ENCODE measurements around the gene HOXA11. TPM values are rescaled to one million over a fixed set of nuclear protein-coding genes. Genes with fewer than 3 reads are reported as not detected.

HOXA11 gene
- total and polyA plus RNA-seq, 2 donors from 2014 or later: 5.2 to 5.5 TPM

DNA sequence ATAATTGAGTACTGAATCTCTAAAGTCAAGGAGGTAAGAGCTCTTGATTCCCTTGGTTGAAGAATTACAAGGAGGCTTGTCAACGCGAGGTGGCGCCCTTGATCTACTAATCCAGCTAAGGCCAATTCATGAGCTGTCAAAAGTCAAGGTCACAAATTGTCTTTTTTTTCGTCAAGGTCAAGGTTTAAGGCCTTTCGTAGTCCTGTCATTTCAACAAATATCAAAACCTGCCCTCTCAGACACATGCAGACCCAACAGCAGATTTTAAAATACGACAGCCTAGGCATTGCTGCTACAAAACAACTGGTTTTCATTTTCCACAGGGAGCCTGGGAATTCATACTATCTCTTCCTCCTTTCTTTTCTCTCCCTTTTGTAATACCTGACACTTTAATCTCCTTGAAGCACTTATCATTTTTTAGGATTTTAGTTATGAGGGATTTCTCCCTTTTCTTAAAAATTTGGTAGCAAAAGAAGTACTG is 11.3 kb upstream of the HOXA11 start:
- H3K36me3 ChIP-seq (ENCODE audit: control insufficient read depth in 2 of 3, insufficient read depth in 3 of 3, low read length in 3 of 3): no peaks in the 10 kb centered on the region
- FAIRE-seq (no peak), DNase-seq (peak; percentile 83 to 92 (median 89))
- peaks cover 78% of the 10 kb centered on the region for H3K27me3 ChIP-seq (ENCODE audit: control insufficient read depth, insufficient read depth, low read length)
- intact Hi-C loops (cut with DNase I): no loop called here
- H3K9me3 ChIP-seq (ENCODE audit: control insufficient read depth in 2 of 3, insufficient read depth in 1 of 3, low read length in 3 of 3): no peaks in the 10 kb centered on the region
- TF ChIP-seq, protein P1, sequence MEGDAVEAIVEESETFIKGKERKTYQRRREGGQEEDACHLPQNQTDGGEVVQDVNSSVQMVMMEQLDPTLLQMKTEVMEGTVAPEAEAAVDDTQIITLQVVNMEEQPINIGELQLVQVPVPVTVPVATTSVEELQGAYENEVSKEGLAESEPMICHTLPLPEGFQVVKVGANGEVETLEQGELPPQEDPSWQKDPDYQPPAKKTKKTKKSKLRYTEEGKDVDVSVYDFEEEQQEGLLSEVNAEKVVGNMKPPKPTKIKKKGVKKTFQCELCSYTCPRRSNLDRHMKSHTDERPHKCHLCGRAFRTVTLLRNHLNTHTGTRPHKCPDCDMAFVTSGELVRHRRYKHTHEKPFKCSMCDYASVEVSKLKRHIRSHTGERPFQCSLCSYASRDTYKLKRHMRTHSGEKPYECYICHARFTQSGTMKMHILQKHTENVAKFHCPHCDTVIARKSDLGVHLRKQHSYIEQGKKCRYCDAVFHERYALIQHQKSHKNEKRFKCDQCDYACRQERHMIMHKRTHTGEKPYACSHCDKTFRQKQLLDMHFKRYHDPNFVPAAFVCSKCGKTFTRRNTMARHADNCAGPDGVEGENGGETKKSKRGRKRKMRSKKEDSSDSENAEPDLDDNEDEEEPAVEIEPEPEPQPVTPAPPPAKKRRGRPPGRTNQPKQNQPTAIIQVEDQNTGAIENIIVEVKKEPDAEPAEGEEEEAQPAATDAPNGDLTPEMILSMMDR (IDR thresholded peaks at IDR 0.05; ENCODE audit: borderline replicate concordance, extremely low read depth, insufficient read depth): peak; percentile 82
- no peak overlapping the region for H3K27ac ChIP-seq (ENCODE audit: low read depth in 2 of 2, low read length in 2 of 2)
- H3K9ac ChIP-seq (ENCODE audit: low read length in 3 of 3): no peak overlapping the region
- no peak overlapping the region for H3K4me3 ChIP-seq (ENCODE audit: low read length in 3 of 3)
- peaks cover 0 to 5% (median 2%) of the 10 kb centered on the region in 3 donors for H3K4me1 ChIP-seq (ENCODE audit: control insufficient read depth in 2 of 3, insufficient read depth in 2 of 3, low read depth in 1 of 3, low read length in 3 of 3)

DNA sequence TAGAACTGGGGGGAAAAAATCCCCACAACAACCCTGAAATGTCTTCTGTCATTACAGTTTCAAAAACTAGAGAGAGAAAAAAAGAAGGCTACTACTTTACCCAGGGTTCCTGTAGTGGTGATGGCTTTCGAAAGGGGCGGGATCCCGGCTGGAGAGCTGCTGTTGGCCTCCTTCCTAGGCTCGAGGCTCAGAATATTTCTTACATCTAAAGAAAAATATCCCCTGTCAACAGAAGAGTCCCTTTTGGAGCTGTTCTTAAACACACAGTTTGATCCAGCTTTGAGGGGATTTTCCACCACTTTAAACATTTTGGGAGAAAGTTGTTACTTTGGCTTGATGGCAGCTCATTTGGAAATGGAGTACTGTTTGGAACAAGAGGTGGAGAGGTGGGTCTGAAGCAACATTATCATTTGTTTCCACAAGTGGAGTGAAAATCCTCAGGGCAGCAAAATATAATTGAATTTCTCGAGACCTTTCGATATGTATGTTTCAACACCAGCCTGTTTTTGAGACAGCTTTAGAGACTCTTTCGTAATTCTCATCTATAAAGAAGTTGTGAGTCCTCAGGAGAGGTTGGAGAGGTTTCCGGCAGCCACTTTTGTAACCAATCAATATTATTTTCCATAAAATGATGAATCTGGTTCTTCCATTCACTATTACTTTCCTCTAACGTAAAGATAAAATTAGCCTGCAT is 9.8 kb upstream of the HOXA11 start:
- intact Hi-C loops (cut with DNase I): no loop called here
- Histone ChIP-seq H3K27ac (ENCODE audit: low read depth in 2 of 2, low read length in 2 of 2) (no peak overlapping the region), H3K27me3 (ENCODE audit: control insufficient read depth, insufficient read depth, low read length) (peaks cover 71% of the 10 kb centered on the region), H3K9me3 (ENCODE audit: control insufficient read depth in 2 of 3, insufficient read depth in 1 of 3, low read length in 3 of 3) (no peaks in the 10 kb centered on the region), H3K4me3 (ENCODE audit: low read length in 3 of 3) (no peak overlapping the region), H3K36me3 (ENCODE audit: control insufficient read depth in 2 of 3, insufficient read depth in 3 of 3, low read length in 3 of 3) (no peaks in the 10 kb centered on the region), H3K4me1 (ENCODE audit: control insufficient read depth in 2 of 3, insufficient read depth in 2 of 3, low read depth in 1 of 3, low read length in 3 of 3) (no peaks in the 10 kb centered on the region), H3K9ac (ENCODE audit: low read length in 3 of 3) (no peak overlapping the region)
- DNase-seq (peak in 3 of 5 donors; percentile 15 to 24 (median 15)), FAIRE-seq (no peak)
- TF ChIP-seq, protein P1 (IDR thresholded peaks at IDR 0.05; ENCODE audit: borderline replicate concordance, extremely low read depth, insufficient read depth): no peak

DNA sequence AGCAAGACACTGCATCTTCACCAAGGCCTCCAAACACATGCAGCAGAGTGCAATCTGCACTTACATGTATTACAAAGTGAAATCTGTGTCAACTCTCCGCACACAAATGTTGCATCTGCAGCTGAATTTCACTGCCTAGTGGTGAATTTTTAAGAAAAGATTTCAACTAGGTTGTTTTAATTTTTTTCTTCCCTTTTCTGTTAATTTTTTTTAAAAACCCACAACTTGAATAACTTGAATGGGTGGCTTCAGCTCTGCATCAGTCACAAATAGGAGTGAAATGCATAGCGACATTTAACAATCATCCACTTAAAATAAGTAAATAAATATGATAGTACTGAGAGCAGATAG is 8.9 kb upstream of the HOXA11 start:
- Histone ChIP-seq H3K36me3 (ENCODE audit: control insufficient read depth in 2 of 3, insufficient read depth in 3 of 3, low read length in 3 of 3) (no peaks in the 10 kb centered on the region), H3K4me1 (ENCODE audit: control insufficient read depth in 2 of 3, insufficient read depth in 2 of 3, low read depth in 1 of 3, low read length in 3 of 3) (no peaks in the 10 kb centered on the region), H3K27me3 (ENCODE audit: control insufficient read depth, insufficient read depth, low read length) (peaks cover 73% of the 10 kb centered on the region), H3K9me3 (ENCODE audit: control insufficient read depth in 2 of 3, insufficient read depth in 1 of 3, low read length in 3 of 3) (no peaks in the 10 kb centered on the region), H3K9ac (ENCODE audit: low read length in 3 of 3) (no peak overlapping the region), H3K4me3 (ENCODE audit: low read length in 3 of 3) (no peak overlapping the region), H3K27ac (ENCODE audit: low read depth in 2 of 2, low read length in 2 of 2) (no peak overlapping the region)
- intact Hi-C loops (cut with DNase I): no loop called here
- FAIRE-seq: no peak
- DNase-seq: peak in 1 of 5 donors; percentile 48
- TF ChIP-seq, protein P1 (IDR thresholded peaks at IDR 0.05; ENCODE audit: borderline replicate concordance, extremely low read depth, insufficient read depth): no peak

Data from kidney (tissue), 14 donors.